MM.1S (cell line): ENCODE results near the gene PPARGC1A.

Experiments used
- EZH2 ChIP-seq: fragments of 300-600 bp; sonication (generic); optimal IDR thresholded peaks from 2 replicates; pipeline ENCODE3; 2017; ENCODE audit warnings: low read depth, mild to moderate bottlenecking, antibody characterized with exemption, low read length, mixed read lengths
- TF ChIP-seq, protein P1 (sequence below): fragments of 300-600 bp; sonication (generic); IDR thresholded peaks from 2 replicates; pipeline ENCODE4 v1.5.1; 2016; ENCODE audit warnings: antibody characterized with exemption, low read length, mixed read lengths

DNA sequence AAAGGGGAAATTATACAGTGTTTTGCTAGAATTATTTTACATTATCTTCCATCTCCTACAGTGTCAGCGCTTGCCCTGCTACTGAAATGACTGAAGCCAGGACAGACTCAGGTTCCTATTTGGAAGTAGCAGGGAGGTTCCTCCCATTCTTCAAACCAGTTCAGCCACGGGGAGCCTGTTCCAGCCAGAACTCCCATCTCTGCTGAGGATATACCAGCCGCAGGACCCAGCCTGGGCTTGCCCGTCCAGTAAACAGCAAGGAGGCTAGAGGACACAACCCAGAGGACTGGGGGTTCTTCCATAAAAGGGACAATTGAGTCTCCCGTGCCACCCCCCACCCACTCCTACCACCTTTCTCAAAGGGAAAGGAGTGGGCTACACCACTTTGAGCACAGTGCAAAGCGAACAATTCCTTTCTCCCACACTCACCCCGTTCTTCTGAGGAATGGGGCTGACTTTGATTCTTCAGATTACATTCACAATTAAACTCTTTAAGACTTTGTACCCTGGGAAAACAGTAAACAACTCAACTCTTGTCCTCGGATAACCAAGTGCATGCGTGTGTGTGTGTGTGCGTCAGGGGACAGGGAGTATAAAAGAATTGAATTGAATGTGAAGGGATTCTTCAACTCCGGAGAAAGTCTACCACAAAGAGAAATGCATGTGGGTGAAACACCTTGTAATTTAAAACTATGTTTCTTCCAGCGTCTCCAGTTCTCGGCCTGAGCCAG is 31.0 kb upstream of the PPARGC1A start:
- TF ChIP-seq, protein P1, sequence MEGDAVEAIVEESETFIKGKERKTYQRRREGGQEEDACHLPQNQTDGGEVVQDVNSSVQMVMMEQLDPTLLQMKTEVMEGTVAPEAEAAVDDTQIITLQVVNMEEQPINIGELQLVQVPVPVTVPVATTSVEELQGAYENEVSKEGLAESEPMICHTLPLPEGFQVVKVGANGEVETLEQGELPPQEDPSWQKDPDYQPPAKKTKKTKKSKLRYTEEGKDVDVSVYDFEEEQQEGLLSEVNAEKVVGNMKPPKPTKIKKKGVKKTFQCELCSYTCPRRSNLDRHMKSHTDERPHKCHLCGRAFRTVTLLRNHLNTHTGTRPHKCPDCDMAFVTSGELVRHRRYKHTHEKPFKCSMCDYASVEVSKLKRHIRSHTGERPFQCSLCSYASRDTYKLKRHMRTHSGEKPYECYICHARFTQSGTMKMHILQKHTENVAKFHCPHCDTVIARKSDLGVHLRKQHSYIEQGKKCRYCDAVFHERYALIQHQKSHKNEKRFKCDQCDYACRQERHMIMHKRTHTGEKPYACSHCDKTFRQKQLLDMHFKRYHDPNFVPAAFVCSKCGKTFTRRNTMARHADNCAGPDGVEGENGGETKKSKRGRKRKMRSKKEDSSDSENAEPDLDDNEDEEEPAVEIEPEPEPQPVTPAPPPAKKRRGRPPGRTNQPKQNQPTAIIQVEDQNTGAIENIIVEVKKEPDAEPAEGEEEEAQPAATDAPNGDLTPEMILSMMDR: no peak
- no peak for TF ChIP-seq EZH2
